Cardiac septum (tissue), 1 donor: ENCODE results near the gene ALDH2. TPM values are rescaled to one million over a fixed set of nuclear protein-coding genes. Genes with fewer than 3 reads are reported as not detected.
"Not testable (repeated sequence)": the region's sequence is repeated elsewhere in the genome, so short reads cannot be mapped to it uniquely, and the experiment has no call there.

ENCODE experiments used
- DNase-seq: peaks from one replicate; pipeline ENCODE4 v3.0.0-alpha.2; 2020; ENCODE audit warnings: low spot score
- intact Hi-C: fragments of 100-400 bp; cut with DNase I; formaldehyde crosslinking; loops from one replicate; pipeline ENCODE4 v1.14.0; 2022
- long read RNA-seq: library from polyadenylated mRNA; unstranded; transcript quantifications from one replicate; pipeline ENCODE4 v2.0.0, GENCODE V29; 2021
- total RNA-seq: library from RNA; stranded (reverse); fragmentation: NEBNext Ultra II Directional; extraction: Animal tissue kit (Norgen Biotek cat#: 25700); gene quantifications from one replicate; pipeline ENCODE4 v1.2.1, GENCODE V29; 2021
- donor health status: DM: no; HTN: no; CAD: no.

ALDH2 gene
- 168 TPM for total RNA-seq
- long read RNA-seq, full-length matches to known transcripts = 493 of 646 reads
- long read RNA-seq, partial matches to known transcripts = 141 of 646 reads
- long read RNA-seq, other reads (novel, unspliced or antisense) = 12 of 646 reads

GRCh38 chr12:111766608-111767361 is at the start of gene ALDH2:
TSS of gene ALDH2 (plus strand) at chr12:111766933. CDS start at chr12:111766983, 50 bp downstream.
- DNase-seq = peak; percentile 86
- intact Hi-C loops = no loop called here

- DNase-seq, intact Hi-C loops: not testable (repeated sequence)
These were observed 47.4 kb upstream of the ALDH2 start for GRCh38 chr12:111719316-111719715.

- intact Hi-C loops = no loop called here
- no peak for DNase-seq
These were observed 46.3 kb upstream of the ALDH2 start for GRCh38 chr12:111720457-111720856.

- intact Hi-C loops, DNase-seq: not testable (repeated sequence)
These were observed 42.9 kb upstream of the ALDH2 start for GRCh38 chr12:111723646-111724360.

- intact Hi-C loops = no loop called here
These were observed 37.9 kb upstream of the ALDH2 start for GRCh38 chr12:111728795-111729194.

GRCh38 chr12:111730420-111730819 is 36.3 kb upstream of the ALDH2 start:
- intact Hi-C loops = no loop called here
- DNase-seq = no peak

More at GRCh38 chr12:111728795-111729194, 37.9 kb upstream of the ALDH2 start:
- no peak for DNase-seq

- DNase-seq = no peak
- intact Hi-C loops = no loop called here
These were observed 33.9 kb upstream of the ALDH2 start for GRCh38 chr12:111732786-111733185.

GRCh38 chr12:111733340-111733915 is 33.3 kb upstream of the ALDH2 start:
- DNase-seq = no peak
- intact Hi-C loops = no loop called here

- intact Hi-C loops, DNase-seq: not testable (repeated sequence)
These were observed 27.2 kb upstream of the ALDH2 start for GRCh38 chr12:111739524-111739923.

GRCh38 chr12:111741235-111741812 is 25.4 kb upstream of the ALDH2 start:
- intact Hi-C loops = no loop called here
- no peak for DNase-seq

- intact Hi-C loops = no loop called here
- no peak for DNase-seq
These were observed 21.5 kb upstream of the ALDH2 start for GRCh38 chr12:111745211-111745610.

GRCh38 chr12:111747333-111747732 is 19.4 kb upstream of the ALDH2 start:
- intact Hi-C loops = no loop called here
- no peak for DNase-seq

GRCh38 chr12:111748151-111748672 is 18.5 kb upstream of the ALDH2 start:
- no peak for DNase-seq
- intact Hi-C loops = no loop called here

GRCh38 chr12:111748867-111749266 is 17.9 kb upstream of the ALDH2 start:
- intact Hi-C loops = no loop called here

GRCh38 chr12:111749391-111749790 is 17.3 kb upstream of the ALDH2 start:
- intact Hi-C loops = no loop called here
- no peak for DNase-seq

More at GRCh38 chr12:111748867-111749266, 17.9 kb upstream of the ALDH2 start:
- no peak for DNase-seq

GRCh38 chr12:111753144-111753881 is 13.4 kb upstream of the ALDH2 start:
- peak; percentile 82 for DNase-seq
- intact Hi-C loops = loop anchor here (1.0 kb wide), 1 partner anchor 35 kb away; no protein-coding TSS in a partner anchor

GRCh38 chr12:111754671-111755070 is 12.1 kb upstream of the ALDH2 start:
- peak; percentile 84 for DNase-seq
- intact Hi-C loops = loop anchor here (2.0 kb wide), 1 partner anchor 58 kb away; no protein-coding TSS in a partner anchor

- intact Hi-C loops = no loop called here
- no peak for DNase-seq
These were observed 10.5 kb upstream of the ALDH2 start for GRCh38 chr12:111756196-111756595.

- intact Hi-C loops = no loop called here
- no peak for DNase-seq
These were observed 10.1 kb upstream of the ALDH2 start for GRCh38 chr12:111756681-111757080.
